OCI-LY1 (cell line): ENCODE results near the gene CNTNAP2.
A peak's percentile ranks its signal among the peaks of the same experiment; 100 is the strongest.

Experiments used
- H2AFZ ChIP-seq: fragments of 200-600 bp; sonication (generic), shearing (Covaris generic); 2 replicates; pipeline ENCODE4 v1.6.0; 2014; ENCODE audit warnings: antibody characterized with exemption, mild to moderate bottlenecking, low read length
- H3F3A ChIP-seq: fragments of 200-600 bp; sonication (generic), shearing (Covaris generic); 2 replicates; pipeline ENCODE4 v1.6.0; 2014; ENCODE audit warnings: mild to moderate bottlenecking, antibody characterized with exemption, low read length, moderate library complexity; ENCODE audit not compliant: insufficient read depth
- H3K27ac ChIP-seq: fragments of 200-600 bp; sonication (generic); 2 replicates; pipeline ENCODE4 v1.5.1; 2014; ENCODE audit warnings: low read length, mixed run types, mild to moderate bottlenecking, low read depth; ENCODE audit not compliant: poor library complexity, severe bottlenecking
- H3K27me3 ChIP-seq: fragments of 200-600 bp; sonication (generic); 2 replicates; pipeline ENCODE4 v1.6.0; 2014; ENCODE audit warnings: antibody characterized with exemption, mild to moderate bottlenecking, low read length, moderate library complexity; ENCODE audit not compliant: insufficient read depth
- H3K36me3 ChIP-seq: fragments of 200-600 bp; sonication (generic); 2 replicates; pipeline ENCODE4 v1.6.1; 2014; ENCODE audit warnings: mild to moderate bottlenecking, antibody characterized with exemption, low read length, moderate library complexity, mixed read lengths; ENCODE audit not compliant: insufficient read depth
- H3K4me1 ChIP-seq: fragments of 200-600 bp; sonication (generic); 2 replicates; pipeline ENCODE4 v1.5.1; 2014; ENCODE audit warnings: mild to moderate bottlenecking, low read length, moderate library complexity; ENCODE audit not compliant: insufficient read depth, severe bottlenecking
- H3K4me2 ChIP-seq: fragments of 200-600 bp; sonication (generic), shearing (Covaris generic); 2 replicates; pipeline ENCODE4 v1.6.1; 2014; ENCODE audit warnings: low read length
- H3K4me3 ChIP-seq: fragments of 200-600 bp; sonication (generic); 2 replicates; pipeline ENCODE4 v1.5.1; 2014; ENCODE audit warnings: low read length, low read depth, mild to moderate bottlenecking, mixed read lengths; ENCODE audit not compliant: poor library complexity, severe bottlenecking
- H3K79me2 ChIP-seq: fragments of 200-600 bp; shearing (Covaris generic); 2 replicates; pipeline ENCODE4 v1.6.1; 2016; ENCODE audit warnings: mixed run types, low read length, mixed read lengths; ENCODE audit not compliant: insufficient read depth
- H3K9ac ChIP-seq: fragments of 200-600 bp; sonication (generic), shearing (Covaris generic); 2 replicates; pipeline ENCODE4 v1.6.1; 2014; ENCODE audit warnings: mild to moderate bottlenecking, low read length, mixed read lengths
- H3K9me2 ChIP-seq: fragments of 200-600 bp; sonication (generic), shearing (Covaris generic); 2 replicates; pipeline ENCODE4 v1.6.1; 2014; ENCODE audit warnings: low read depth, mild to moderate bottlenecking, low read length, mixed read lengths
- H3K9me3 ChIP-seq: fragments of 200-600 bp; shearing (Covaris generic); 2 replicates; pipeline ENCODE4 v1.6.1; 2014; ENCODE audit warnings: low read length, mixed read lengths
- H4K20me1 ChIP-seq: fragments of 200-600 bp; sonication (generic), shearing (Covaris generic); 2 replicates; pipeline ENCODE4 v1.6.0; 2016; ENCODE audit warnings: mild to moderate bottlenecking, low read length; ENCODE audit not compliant: insufficient read depth
- EZH2 ChIP-seq: fragments of 200-600 bp; sonication (generic), shearing (Covaris generic); IDR thresholded peaks from 2 replicates; pipeline ENCODE4 v1.8.0; 2017; ENCODE audit warnings: borderline replicate concordance, mixed run types, mild to moderate bottlenecking, antibody characterized with exemption, low read length, moderate library complexity, mixed read lengths
- TF ChIP-seq, protein P1 (sequence below): fragments of 200-600 bp; sonication (generic), shearing (Covaris generic); IDR thresholded peaks from 2 replicates; pipeline ENCODE4 v1.5.1; 2017; ENCODE audit warnings: mild to moderate bottlenecking, antibody characterized with exemption, low read length, moderate library complexity, mixed read lengths

Gene CNTNAP2

DNA sequence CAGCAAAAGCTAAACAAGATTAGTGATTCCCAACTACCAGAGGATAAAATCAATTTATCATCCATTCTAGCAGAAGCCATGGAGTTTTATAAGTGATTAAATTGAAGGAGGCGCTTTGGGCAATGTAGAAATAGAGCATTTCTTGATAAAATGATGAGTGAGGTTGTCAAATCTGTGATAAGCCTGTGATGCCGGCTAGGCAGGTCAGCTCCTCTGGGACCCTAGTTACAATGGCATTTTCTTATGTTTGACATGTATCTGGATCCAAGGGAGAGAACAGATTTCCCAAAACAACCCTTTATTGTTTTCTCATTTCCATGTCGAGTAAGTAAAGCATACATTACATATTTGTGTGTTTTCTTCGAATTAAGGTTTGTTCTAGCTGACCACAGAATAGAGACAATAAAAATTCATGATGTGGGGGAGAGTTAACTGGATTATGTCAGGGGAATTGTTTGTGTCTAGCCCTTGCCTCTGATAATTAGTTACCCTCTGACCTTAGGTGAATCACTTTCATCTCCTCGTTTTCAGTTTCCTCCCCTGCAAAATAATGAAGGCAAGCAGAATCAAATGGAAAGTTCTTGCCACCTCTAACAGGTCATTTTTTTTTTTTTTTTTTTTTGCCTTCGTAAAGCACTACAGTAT is 378.5 kb downstream of the CNTNAP2 start:
- H3K27ac ChIP-seq = no peak overlapping the region
- no peak overlapping the region for H3K4me2 ChIP-seq
- H3K27me3 ChIP-seq = no peaks in the 10 kb centered on the region
- no peaks in the 10 kb centered on the region for H4K20me1 ChIP-seq
- H3K79me2 ChIP-seq = no peaks in the 10 kb centered on the region
- no peak for TF ChIP-seq EZH2
- TF ChIP-seq, protein P1, sequence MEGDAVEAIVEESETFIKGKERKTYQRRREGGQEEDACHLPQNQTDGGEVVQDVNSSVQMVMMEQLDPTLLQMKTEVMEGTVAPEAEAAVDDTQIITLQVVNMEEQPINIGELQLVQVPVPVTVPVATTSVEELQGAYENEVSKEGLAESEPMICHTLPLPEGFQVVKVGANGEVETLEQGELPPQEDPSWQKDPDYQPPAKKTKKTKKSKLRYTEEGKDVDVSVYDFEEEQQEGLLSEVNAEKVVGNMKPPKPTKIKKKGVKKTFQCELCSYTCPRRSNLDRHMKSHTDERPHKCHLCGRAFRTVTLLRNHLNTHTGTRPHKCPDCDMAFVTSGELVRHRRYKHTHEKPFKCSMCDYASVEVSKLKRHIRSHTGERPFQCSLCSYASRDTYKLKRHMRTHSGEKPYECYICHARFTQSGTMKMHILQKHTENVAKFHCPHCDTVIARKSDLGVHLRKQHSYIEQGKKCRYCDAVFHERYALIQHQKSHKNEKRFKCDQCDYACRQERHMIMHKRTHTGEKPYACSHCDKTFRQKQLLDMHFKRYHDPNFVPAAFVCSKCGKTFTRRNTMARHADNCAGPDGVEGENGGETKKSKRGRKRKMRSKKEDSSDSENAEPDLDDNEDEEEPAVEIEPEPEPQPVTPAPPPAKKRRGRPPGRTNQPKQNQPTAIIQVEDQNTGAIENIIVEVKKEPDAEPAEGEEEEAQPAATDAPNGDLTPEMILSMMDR = no peak
- peaks cover 24% of the 10 kb centered on the region for H3K9me3 ChIP-seq
- H2AFZ ChIP-seq = peak overlapping the region; percentile 58; the same call in 1 of the 2 replicates
- no peak overlapping the region for H3K9ac ChIP-seq
- H3K9me2 ChIP-seq = no peaks in the 10 kb centered on the region
- H3K4me3 ChIP-seq = no peak overlapping the region
- H3K36me3 ChIP-seq = peaks cover 4% of the 10 kb centered on the region; the same call in 1 of the 2 replicates
- no peaks in the 10 kb centered on the region for H3F3A ChIP-seq
- no peaks in the 10 kb centered on the region for H3K4me1 ChIP-seq

DNA sequence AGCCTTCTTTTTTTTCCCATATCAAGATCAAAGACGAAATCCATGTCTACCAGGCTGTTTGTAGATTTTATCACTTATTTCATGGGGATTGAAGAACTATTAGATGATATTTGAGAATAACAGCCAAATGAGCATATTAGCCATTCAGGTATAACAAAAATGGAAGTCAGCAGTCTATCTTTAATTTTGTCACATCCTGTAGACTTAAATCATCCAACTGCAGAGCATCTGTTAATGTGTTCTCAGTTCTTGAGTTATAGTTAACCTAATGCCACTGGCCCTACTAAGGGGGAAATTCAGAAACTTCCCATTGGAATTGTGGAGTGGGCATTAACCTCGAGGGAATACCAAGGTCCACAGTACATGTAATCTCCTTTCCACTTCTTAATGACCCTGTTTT is 380.1 kb downstream of the CNTNAP2 start:
- no peak overlapping the region for H3K9ac ChIP-seq
- H3K9me2 ChIP-seq = no peaks in the 10 kb centered on the region
- H3K4me2 ChIP-seq = no peak overlapping the region
- no peak overlapping the region for H3K4me3 ChIP-seq
- no peak overlapping the region for H2AFZ ChIP-seq
- no peaks in the 10 kb centered on the region for H4K20me1 ChIP-seq
- no peaks in the 10 kb centered on the region for H3K79me2 ChIP-seq
- peaks cover 27% of the 10 kb centered on the region for H3K9me3 ChIP-seq
- H3F3A ChIP-seq = no peaks in the 10 kb centered on the region
- H3K36me3 ChIP-seq = peaks cover 4% of the 10 kb centered on the region; the same call in 1 of the 2 replicates
- H3K4me1 ChIP-seq = no peaks in the 10 kb centered on the region
- H3K27ac ChIP-seq = no peak overlapping the region
- H3K27me3 ChIP-seq = no peaks in the 10 kb centered on the region
- TF ChIP-seq, protein P1 = no peak
- TF ChIP-seq EZH2 = no peak

DNA sequence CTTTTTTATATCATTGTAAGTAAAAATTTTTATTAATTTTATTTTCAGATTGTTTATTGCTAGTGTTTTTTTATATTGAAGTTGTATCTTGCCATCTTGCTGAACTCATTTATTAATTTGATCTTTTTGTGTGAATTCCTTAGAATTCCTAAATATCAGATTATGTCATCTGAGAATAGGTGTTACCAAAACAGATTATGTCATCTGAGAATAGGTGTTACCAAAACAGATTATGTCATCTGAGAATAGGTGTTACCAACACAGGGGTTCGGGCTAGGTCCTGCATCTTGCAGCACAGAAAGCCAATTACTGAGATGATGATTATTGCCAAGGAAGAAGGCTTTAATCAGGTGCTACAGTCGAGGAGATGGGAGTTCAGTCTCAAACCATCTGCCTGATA is 383.4 kb downstream of the CNTNAP2 start:
- H3K4me2 ChIP-seq = no peak overlapping the region
- no peaks in the 10 kb centered on the region for H4K20me1 ChIP-seq
- H3K27me3 ChIP-seq = no peaks in the 10 kb centered on the region
- no peaks in the 10 kb centered on the region for H3K4me1 ChIP-seq
- H3K36me3 ChIP-seq = peaks cover 8% of the 10 kb centered on the region; the same call in 1 of the 2 replicates
- TF ChIP-seq EZH2 = no peak
- TF ChIP-seq, protein P1 = no peak
- no peaks in the 10 kb centered on the region for H3K79me2 ChIP-seq
- peaks cover 49% of the 10 kb centered on the region for H3K9me3 ChIP-seq
- no peaks in the 10 kb centered on the region for H3F3A ChIP-seq
- H3K4me3 ChIP-seq = no peak overlapping the region
- no peak overlapping the region for H3K27ac ChIP-seq
- H3K9me2 ChIP-seq = no peaks in the 10 kb centered on the region
- H3K9ac ChIP-seq = no peak overlapping the region
- H2AFZ ChIP-seq = no peak overlapping the region
